Mesenchymal stem cell (in vitro differentiated cells and primary cell): ENCODE data around the gene PTP4A2.
A peak's percentile ranks its signal among the peaks of the same experiment; 100 is the strongest.
"Not testable (repeated sequence)": the region's sequence is repeated elsewhere in the genome, so short reads cannot be mapped to it uniquely, and the experiment has no call there.

Source experiments
- DNase-seq: peaks from one replicate; pipeline ENCODE4 v3.0.0-alpha.2; 2013
- H2AFZ ChIP-seq: one replicate; pipeline ENCODE4 v1.6.1; 2013; ENCODE audit warnings: low read depth, mild to moderate bottlenecking, control low read depth, inconsistent platforms, low read length, moderate library complexity
- H2AK5ac ChIP-seq: 2 replicates; pipeline ENCODE4 v1.6.1; 2013; ENCODE audit warnings: low read length, moderate library complexity, mild to moderate bottlenecking, inconsistent platforms; ENCODE audit not compliant: severe bottlenecking
- H2BK120ac ChIP-seq: one replicate; pipeline ENCODE4 v1.6.1; 2013; ENCODE audit warnings: low read depth, mild to moderate bottlenecking, inconsistent platforms, low read length, moderate library complexity
- H2BK12ac ChIP-seq, 2 experiments: one replicate each; pipeline ENCODE4 v1.6.1; 2013; ENCODE audit warnings: inconsistent platforms in 2 of 2, low read length in 2 of 2, mild to moderate bottlenecking in 2 of 2, moderate library complexity in 2 of 2, control low read depth in 1 of 2
- H2BK15ac ChIP-seq: one replicate; pipeline ENCODE4 v1.6.1; 2013; ENCODE audit warnings: mild to moderate bottlenecking, low read depth, inconsistent platforms; ENCODE audit not compliant: poor library complexity, severe bottlenecking
- H2BK5ac ChIP-seq: 2 replicates; pipeline ENCODE4 v1.6.1; 2013; ENCODE audit warnings: low read depth, mild to moderate bottlenecking, low read length, control low read depth, inconsistent platforms; ENCODE audit not compliant: poor library complexity, severe bottlenecking
- H3K14ac ChIP-seq, 2 experiments: one replicate each; pipeline ENCODE4 v1.6.1; 2013; ENCODE audit warnings: inconsistent platforms in 2 of 2, low read length in 2 of 2, control low read depth in 1 of 2, mild to moderate bottlenecking in 1 of 2, moderate library complexity in 1 of 2
- H3K18ac ChIP-seq, 2 experiments: one replicate each; pipeline ENCODE4 v1.6.1; 2013; ENCODE audit warnings: inconsistent platforms in 2 of 2, low read length in 2 of 2, control low read depth in 1 of 2, low read depth in 1 of 2, mild to moderate bottlenecking in 1 of 2
- H3K23ac ChIP-seq, 2 experiments: one replicate each; pipeline ENCODE4 v1.6.1; 2013; ENCODE audit warnings: inconsistent platforms in 2 of 2, low read length in 2 of 2, mild to moderate bottlenecking in 2 of 2, moderate library complexity in 2 of 2, control low read depth in 1 of 2
- H3K27ac ChIP-seq: 2 replicates; pipeline ENCODE4 v1.5.1; 2013; ENCODE audit warnings: mild to moderate bottlenecking, moderate library complexity, low read length, control low read depth, inconsistent platforms; ENCODE audit not compliant: poor library complexity, severe bottlenecking
- H3K27me3 ChIP-seq, 2 experiments: 2 replicates each; pipeline versions ENCODE4 v1.6.1 to v1.7.0; 2013; ENCODE audit warnings: low read length in 2 of 2, mild to moderate bottlenecking in 2 of 2, moderate library complexity in 2 of 2, control low read depth in 1 of 2, inconsistent platforms in 1 of 2; ENCODE audit not compliant: control insufficient read depth in 1 of 2, insufficient read depth in 1 of 2
- H3K36me3 ChIP-seq, 2 experiments: 2 replicates each; pipeline versions ENCODE4 v1.6.1 to v1.7.0; 2013; ENCODE audit warnings: low read length in 2 of 2, control low read depth in 1 of 2, inconsistent platforms in 1 of 2, low read depth in 1 of 2, mild to moderate bottlenecking in 1 of 2; ENCODE audit not compliant: insufficient read depth in 2 of 2, control insufficient read depth in 1 of 2
- H3K4ac ChIP-seq, 2 experiments: one replicate each; pipeline ENCODE4 v1.6.1; 2013; ENCODE audit warnings: inconsistent platforms in 2 of 2, low read length in 2 of 2, mild to moderate bottlenecking in 2 of 2, moderate library complexity in 2 of 2, control low read depth in 1 of 2, low read depth in 1 of 2
- H3K4me1 ChIP-seq: 2 replicates; pipeline ENCODE4 v1.6.1; 2013; ENCODE audit warnings: low read depth, low read length, control low read depth; ENCODE audit not compliant: control insufficient read depth, insufficient read depth
- H3K4me2 ChIP-seq: 2 replicates; pipeline ENCODE4 v1.6.1; 2013; ENCODE audit warnings: low read length, mild to moderate bottlenecking, inconsistent platforms; ENCODE audit not compliant: poor library complexity, severe bottlenecking
- H3K4me3 ChIP-seq, 2 experiments: 2 replicates each; pipeline versions ENCODE4 v1.5.1 to v1.7.0; 2013; ENCODE audit warnings: low read length in 2 of 2, mild to moderate bottlenecking in 2 of 2, control low read depth in 1 of 2, low read depth in 1 of 2; ENCODE audit not compliant: insufficient read depth in 1 of 2
- H3K79me1 ChIP-seq: replicated peaks from 2 replicates; pipeline ENCODE4 v1.6.1; 2013; ENCODE audit warnings: mild to moderate bottlenecking, control low read depth, low read length, inconsistent platforms; ENCODE audit not compliant: poor library complexity, severe bottlenecking
- H3K9ac ChIP-seq: 2 replicates; pipeline ENCODE4 v1.7.0; 2013; ENCODE audit warnings: mild to moderate bottlenecking, low read length, moderate library complexity
- H3K9me3 ChIP-seq: 2 replicates; pipeline ENCODE4 v1.7.0; 2013; ENCODE audit warnings: mild to moderate bottlenecking, low read length; ENCODE audit not compliant: control insufficient read depth
- H4K8ac ChIP-seq: one replicate; pipeline ENCODE4 v1.6.1; 2013; ENCODE audit warnings: inconsistent platforms, mild to moderate bottlenecking, low read length, moderate library complexity
- H4K91ac ChIP-seq: one replicate; pipeline ENCODE4 v1.6.1; 2013; ENCODE audit warnings: mild to moderate bottlenecking, low read length, inconsistent platforms
- WGBS: methylation state at CpG from one replicate; pipeline ENCODE4 v1.1.7; 2013; ENCODE audit warnings: mixed read lengths; 5-methylcytosine and 5-hydroxymethylcytosine counted together

Gene PTP4A2

GRCh38 chr1:31949862-31950261 is 11.7 kb upstream of the PTP4A2 start:
- Histone ChIP-seq H3K4me2 (no peak overlapping the region), H2BK120ac (no peak overlapping the region), H4K8ac (no peak overlapping the region), H3K4me1 (peaks cover 16% of the 10 kb centered on the region), H2AFZ (no peak overlapping the region), H3K18ac (no peak overlapping the region), H3K27me3 (no peaks in the 10 kb centered on the region), H2BK5ac (no peak overlapping the region), H3K36me3 (no peaks in the 10 kb centered on the region), H4K91ac (no peak overlapping the region), H3K23ac (no peak overlapping the region), H2AK5ac (no peak overlapping the region), H3K14ac (no peak overlapping the region), H3K4ac (no peak overlapping the region), H3K79me1 (no peaks in the 10 kb centered on the region), H3K9ac (no peak overlapping the region), H3K27ac (no peak overlapping the region), H3K9me3 (no peaks in the 10 kb centered on the region), H2BK15ac (no peak overlapping the region), H3K4me3 (no peak overlapping the region), H2BK12ac (no peak overlapping the region)
- no peak for DNase-seq
- WGBS, result 100% methylated on average over 1 of the region's 1 CpG

- H3K14ac ChIP-seq, H3K18ac ChIP-seq, H3K9me3 ChIP-seq, H3K27me3 ChIP-seq, H3K79me1 ChIP-seq, H2BK5ac ChIP-seq, H2BK15ac ChIP-seq, H3K23ac ChIP-seq, H2AFZ ChIP-seq, H3K4me2 ChIP-seq, H3K27ac ChIP-seq, DNase-seq, H4K91ac ChIP-seq, H3K4me3 ChIP-seq, H3K4ac ChIP-seq, H4K8ac ChIP-seq, H3K36me3 ChIP-seq: not testable (repeated sequence)
- WGBS, result 98% methylated on average over 5 of the region's 10 CpGs
- Histone ChIP-seq H2AK5ac (peak overlapping the region; percentile 53), H2BK12ac (peak overlapping the region in 1 of 2 experiments; percentile 45), H2BK120ac (peak overlapping the region; percentile 62), H3K4me1 (peaks cover 13% of the 10 kb centered on the region), H3K9ac (peak overlapping the region; percentile 95)
These were observed 7.5 kb upstream of the PTP4A2 start for GRCh38 chr1:31945677-31946076.

- DNase-seq, result peak; percentile 95
- Histone ChIP-seq H4K8ac (peak overlapping the region; percentile 94), H3K4me1 (peaks cover 18% of the 10 kb centered on the region), H3K36me3 (no peaks in the 10 kb centered on the region), H3K27me3 (no peaks in the 10 kb centered on the region), H3K79me1 (no peaks in the 10 kb centered on the region), H4K91ac (peak overlapping the region; percentile 96), H3K9me3 (no peaks in the 10 kb centered on the region), H3K23ac (peak overlapping the region in 1 of 2 experiments; percentile 34), H2BK120ac (peak overlapping the region; percentile 98), H2AK5ac (peak overlapping the region; percentile 32), H2BK15ac (peak overlapping the region; percentile 99), H2BK5ac (peak overlapping the region; percentile 87), H3K18ac (peak overlapping the region; percentile 81 to 97), H2BK12ac (peak overlapping the region in 1 of 2 experiments; percentile 11), H3K4me3 (peak overlapping the region in 1 of 2 experiments; percentile 61), H3K9ac (peak overlapping the region; percentile 95), H3K4ac (peak overlapping the region; percentile 34 to 98), H3K27ac (peak overlapping the region; percentile 87), H3K4me2 (peak overlapping the region; percentile 60), H3K14ac (peak overlapping the region in 1 of 2 experiments; percentile 35), H2AFZ (peak overlapping the region; percentile 3)
- 2% methylated on average over 55 of the region's 56 CpGs for WGBS
These were observed 6.3 kb upstream of the PTP4A2 start for GRCh38 chr1:31944205-31945089.

GRCh38 chr1:31943546-31944184 is 5.5 kb upstream of the PTP4A2 start:
- Histone ChIP-seq H2BK15ac (no peak overlapping the region), H3K9me3 (no peaks in the 10 kb centered on the region), H4K91ac (peak overlapping the region; percentile 36), H3K4me3 (peak overlapping the region in 1 of 2 experiments; percentile 61), H2BK5ac (no peak overlapping the region), H2BK12ac (peak overlapping the region; percentile 41 to 80), H3K9ac (peak overlapping the region; percentile 95), H2BK120ac (peak overlapping the region; percentile 69), H4K8ac (peak overlapping the region; percentile 70), H3K27ac (peak overlapping the region; percentile 87), H2AFZ (no peak overlapping the region), H3K4me1 (peaks cover 22% of the 10 kb centered on the region), H2AK5ac (peak overlapping the region; percentile 18), H3K14ac (no peak overlapping the region), H3K18ac (peak overlapping the region; percentile 60 to 81), H3K79me1 (no peaks in the 10 kb centered on the region), H3K4me2 (no peak overlapping the region), H3K4ac (peak overlapping the region; percentile 55 to 69), H3K23ac (no peak overlapping the region), H3K27me3 (no peaks in the 10 kb centered on the region), H3K36me3 (no peaks in the 10 kb centered on the region)
- WGBS, result 52% methylated on average over 3 of the region's 3 CpGs
- peak; percentile 58 for DNase-seq
